ENCODE measurements around the gene ATP8A2.

Gene ATP8A2

GRCh38 chr13:26074706-26075105 is 702.9 kb downstream of the ATP8A2 start:
- ATAC-seq (no peak), DNase-seq (no peak)
